Measurements from ENCODE around the gene IHH. TPM values are rescaled to one million over a fixed set of nuclear protein-coding genes. Genes with fewer than 3 reads are reported as not detected.

The IHH gene
- polyA plus RNA-seq, 3 donors, result not detected

DNA sequence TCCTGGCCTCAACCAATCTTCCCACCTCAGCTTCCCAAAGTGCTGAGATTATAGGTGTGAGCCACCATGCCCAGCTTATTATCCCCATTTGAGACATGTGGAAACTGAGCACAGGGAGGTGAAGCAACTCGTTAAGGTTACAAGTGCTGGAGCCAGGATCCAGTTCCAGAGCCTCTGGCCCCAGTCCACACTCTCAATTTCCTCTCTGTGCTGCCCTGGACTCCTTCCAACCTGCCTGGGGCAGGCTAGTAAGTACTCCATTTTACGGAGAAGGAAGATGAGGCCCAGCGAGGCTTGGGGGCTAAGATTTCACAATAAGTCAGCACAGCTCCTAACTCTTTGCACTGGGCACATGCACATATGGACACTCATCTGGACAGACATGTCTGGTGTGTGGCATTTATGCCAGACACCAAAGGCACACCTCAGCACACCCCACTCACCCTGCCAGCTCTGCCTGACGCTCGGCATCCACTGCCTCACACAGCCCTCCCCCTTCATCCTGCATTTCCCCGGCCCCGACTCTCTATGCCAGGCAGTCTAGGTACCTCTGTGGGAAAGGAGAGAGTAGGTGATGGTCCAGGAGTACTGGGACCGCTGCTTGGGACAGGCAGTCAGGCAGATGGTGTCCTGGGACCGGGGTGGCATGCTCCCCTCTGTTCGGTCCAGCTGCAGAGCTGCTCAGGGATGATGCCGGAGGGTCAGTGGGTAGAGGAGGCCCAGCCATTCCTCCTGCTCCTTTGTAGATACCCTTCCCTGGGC is 39.9 kb downstream of the IHH start:
- no peak overlapping the region for H3K27ac ChIP-seq (ENCODE audit: low read depth in 1 of 2, low read length in 2 of 2)
- H3K79me2 ChIP-seq (ENCODE audit: insufficient read depth, low read length), result no peaks in the 10 kb centered on the region
- Mint-ChIP-seq H3K27me3 (ENCODE audit: low read depth in 3 of 3) (peaks cover 6 to 7% (median 7%) of the 10 kb centered on the region in 3 donors), H3K27ac (peak overlapping the region in 1 of 7 donors; percentile 78), H3K9me3 (no peaks in the 10 kb centered on the region), H3K36me3 (no peaks in the 10 kb centered on the region), H3K4me1 (peaks cover 11% of the 10 kb centered on the region), H3K4me3 (no peak overlapping the region)
- H2AFZ ChIP-seq (ENCODE audit: insufficient read depth, low read depth, low read length, poor library complexity, severe bottlenecking), result no peak overlapping the region
- no peaks in the 10 kb centered on the region for H3K27me3 ChIP-seq (ENCODE audit: control insufficient read depth in 2 of 2, insufficient read depth in 2 of 2, low read length in 2 of 2)
- H3K36me3 ChIP-seq (replicated peaks in 1 of 2; ENCODE audit: control insufficient read depth in 1 of 2, insufficient read depth in 2 of 2, low read length in 2 of 2), result no peaks in the 10 kb centered on the region
- H3K4me2 ChIP-seq (replicated peaks; ENCODE audit: extremely low read depth, low read length, poor library complexity, severe bottlenecking), result no peak overlapping the region
- no peak overlapping the region for H3K9ac ChIP-seq (ENCODE audit: insufficient read depth, low read length, poor library complexity, severe bottlenecking)
- H4K20me1 ChIP-seq (ENCODE audit: insufficient read depth, low read length), result no peaks in the 10 kb centered on the region
- TF ChIP-seq, protein P1, sequence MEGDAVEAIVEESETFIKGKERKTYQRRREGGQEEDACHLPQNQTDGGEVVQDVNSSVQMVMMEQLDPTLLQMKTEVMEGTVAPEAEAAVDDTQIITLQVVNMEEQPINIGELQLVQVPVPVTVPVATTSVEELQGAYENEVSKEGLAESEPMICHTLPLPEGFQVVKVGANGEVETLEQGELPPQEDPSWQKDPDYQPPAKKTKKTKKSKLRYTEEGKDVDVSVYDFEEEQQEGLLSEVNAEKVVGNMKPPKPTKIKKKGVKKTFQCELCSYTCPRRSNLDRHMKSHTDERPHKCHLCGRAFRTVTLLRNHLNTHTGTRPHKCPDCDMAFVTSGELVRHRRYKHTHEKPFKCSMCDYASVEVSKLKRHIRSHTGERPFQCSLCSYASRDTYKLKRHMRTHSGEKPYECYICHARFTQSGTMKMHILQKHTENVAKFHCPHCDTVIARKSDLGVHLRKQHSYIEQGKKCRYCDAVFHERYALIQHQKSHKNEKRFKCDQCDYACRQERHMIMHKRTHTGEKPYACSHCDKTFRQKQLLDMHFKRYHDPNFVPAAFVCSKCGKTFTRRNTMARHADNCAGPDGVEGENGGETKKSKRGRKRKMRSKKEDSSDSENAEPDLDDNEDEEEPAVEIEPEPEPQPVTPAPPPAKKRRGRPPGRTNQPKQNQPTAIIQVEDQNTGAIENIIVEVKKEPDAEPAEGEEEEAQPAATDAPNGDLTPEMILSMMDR (IDR thresholded peaks at IDR 0.05), result no peak
- DNase-seq, result no peak
- peaks cover 11 to 17% of the 10 kb centered on the region in 2 donors for H3K4me1 ChIP-seq (ENCODE audit: control insufficient read depth in 1 of 2, insufficient read depth in 2 of 2, low read length in 2 of 2)
- no peak overlapping the region for H3K4me3 ChIP-seq (replicated peaks in 1 of 3; ENCODE audit: low read depth in 2 of 3, low read length in 3 of 3)
- WGBS (ENCODE audit: insufficient coverage), result 40% methylated on average over 4 of the region's 11 CpGs
- no peaks in the 10 kb centered on the region for H3K9me3 ChIP-seq (replicated peaks in 1 of 2; ENCODE audit: control insufficient read depth in 1 of 2, insufficient read depth in 1 of 2, low read length in 2 of 2)
- intact Hi-C loops (cut with micrococcal nuclease), result no loop called here

DNA sequence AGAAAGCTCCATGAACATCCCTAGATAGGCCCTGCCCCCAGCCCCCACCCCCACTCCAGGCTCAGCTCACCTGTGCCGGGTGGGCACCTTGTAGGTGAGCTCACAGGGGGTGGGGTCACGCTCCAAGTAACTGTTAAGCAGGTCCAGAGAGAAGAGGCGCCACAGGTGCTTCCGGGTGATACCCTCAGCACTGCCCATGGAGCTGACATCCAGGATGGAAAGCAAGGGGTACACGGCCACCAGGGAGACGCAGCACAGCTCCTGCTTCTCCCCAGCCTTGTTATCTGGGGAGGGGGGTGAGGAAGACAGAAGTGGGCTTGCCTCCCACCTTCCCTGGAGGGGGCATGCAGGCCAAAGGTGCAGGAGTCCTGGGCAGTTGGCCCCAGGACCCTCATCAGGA is 41.3 kb downstream of the IHH start:
- no peak overlapping the region for H3K9ac ChIP-seq (ENCODE audit: insufficient read depth, low read length, poor library complexity, severe bottlenecking)
- H3K4me3 ChIP-seq (replicated peaks in 1 of 3; ENCODE audit: low read depth in 2 of 3, low read length in 3 of 3), result no peak overlapping the region
- no peak overlapping the region for H3K4me2 ChIP-seq (replicated peaks; ENCODE audit: extremely low read depth, low read length, poor library complexity, severe bottlenecking)
- H2AFZ ChIP-seq (ENCODE audit: insufficient read depth, low read depth, low read length, poor library complexity, severe bottlenecking), result no peak overlapping the region
- Mint-ChIP-seq H3K4me3 (no peak overlapping the region), H3K9me3 (no peaks in the 10 kb centered on the region), H3K27me3 (ENCODE audit: low read depth in 3 of 3) (peaks cover 9 to 14% (median 10%) of the 10 kb centered on the region in 3 donors), H3K36me3 (no peaks in the 10 kb centered on the region), H3K4me1 (peaks cover 11% of the 10 kb centered on the region), H3K27ac (no peak overlapping the region)
- TF ChIP-seq, protein P1 (IDR thresholded peaks at IDR 0.05), result no peak
- H3K79me2 ChIP-seq (ENCODE audit: insufficient read depth, low read length), result no peaks in the 10 kb centered on the region
- WGBS (ENCODE audit: insufficient coverage), result 76% methylated on average over 2 of the region's 6 CpGs
- H4K20me1 ChIP-seq (ENCODE audit: insufficient read depth, low read length), result no peaks in the 10 kb centered on the region
- no peaks in the 10 kb centered on the region for H3K9me3 ChIP-seq (replicated peaks in 1 of 2; ENCODE audit: control insufficient read depth in 1 of 2, insufficient read depth in 1 of 2, low read length in 2 of 2)
- DNase-seq, result no peak
- intact Hi-C loops (cut with micrococcal nuclease), result no loop called here
- H3K27me3 ChIP-seq (ENCODE audit: control insufficient read depth in 2 of 2, insufficient read depth in 2 of 2, low read length in 2 of 2), result no peaks in the 10 kb centered on the region
- H3K27ac ChIP-seq (ENCODE audit: low read depth in 1 of 2, low read length in 2 of 2), result no peak overlapping the region
- H3K36me3 ChIP-seq (replicated peaks in 1 of 2; ENCODE audit: control insufficient read depth in 1 of 2, insufficient read depth in 2 of 2, low read length in 2 of 2), result no peaks in the 10 kb centered on the region
- peaks cover 11 to 17% of the 10 kb centered on the region in 2 donors for H3K4me1 ChIP-seq (ENCODE audit: control insufficient read depth in 1 of 2, insufficient read depth in 2 of 2, low read length in 2 of 2)

Data from CD14-positive monocyte (primary cell).